Tibial artery (tissue), 4 donors: Measurements from ENCODE around the gene KDM3A.
A peak's percentile ranks its signal among the peaks of the same experiment; 100 is the strongest.

ENCODE experiments used
- DNase-seq, 2 donors: peaks; one replicate each; pipeline ENCODE4 v3.0.0-alpha.2; 2019
- H3K27ac ChIP-seq, 2 donors: fragments of 200-600 bp; sonication (generic) in 1 of 2; 1 replicate in 1 of 2; 2 replicates in 1 of 2; pipeline ENCODE4 v1.5.1; 2018 to 2019; ENCODE audit warnings: mild to moderate bottlenecking in 1 of 2
- H3K27me3 ChIP-seq, 2 donors: fragments of 200-600 bp; sonication (generic) in 1 of 2; one replicate each; pipeline versions ENCODE4 v1.5.1 to v1.6.0; 2016 to 2019
- H3K36me3 ChIP-seq, 3 donors: fragments of 200-600 bp; sonication (generic) in 2 of 3; one replicate each; pipeline ENCODE4 v1.5.1; 2016 to 2019; ENCODE audit warnings: mild to moderate bottlenecking in 2 of 3
- H3K4me1 ChIP-seq, 4 donors: fragments of 200-600 bp; sonication (generic) in 2 of 4; 1 replicate in 3 of 4; 2 replicates in 1 of 4; pipeline ENCODE4 v1.5.1; 2016 to 2019
- H3K4me3 ChIP-seq, 2 donors: fragments of 200-600 bp; sonication (generic) in 1 of 2; 1 replicate in 1 of 2; 2 replicates in 1 of 2; pipeline ENCODE4 v1.5.1; 2018 to 2019; ENCODE audit warnings: mild to moderate bottlenecking in 2 of 2
- H3K9me3 ChIP-seq, 3 donors: fragments of 200-600 bp; sonication (generic) in 1 of 3; one replicate each; pipeline ENCODE4 v1.5.1; 2016 to 2019
- intact Hi-C: fragments of 100-400 bp; cut with DNase I; formaldehyde crosslinking; loops from one replicate; pipeline ENCODE4 v1.15.0; 2023; ENCODE audit warnings: low total_unique reads
- TF ChIP-seq, protein P1 (sequence below), 2 experiments: fragments of 200-600 bp in 1 of 2; fragments of 450-650 bp in 1 of 2; IDR thresholded peaks; one replicate each; pipeline ENCODE4 v1.5.1; 2017 to 2019; ENCODE audit warnings: antibody characterized with exemption in 2 of 2, mild to moderate bottlenecking in 1 of 2, moderate library complexity in 1 of 2

KDM3A gene

DNA sequence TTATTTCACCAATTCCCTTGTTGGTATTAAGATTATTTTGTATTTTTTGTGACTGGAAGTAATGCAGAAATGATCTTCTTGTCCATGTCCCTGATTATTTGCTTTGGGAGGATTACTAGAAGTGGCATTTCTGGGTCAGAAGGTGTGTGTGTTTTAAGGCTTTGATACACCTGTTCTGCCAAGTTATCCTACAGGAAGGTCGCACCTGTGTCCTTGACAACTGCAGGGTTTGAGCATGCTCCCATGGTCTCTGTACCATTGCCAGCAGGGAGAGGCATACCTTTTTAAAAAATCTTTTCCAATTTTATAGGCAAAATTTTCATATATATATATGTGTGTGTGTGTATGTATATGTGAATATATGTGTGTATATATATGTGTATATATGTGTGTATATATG lies 29.7 kb downstream of the KDM3A start:
- H3K4me3 ChIP-seq = no peak overlapping the region
- intact Hi-C loops = no loop called here
- no peaks in the 10 kb centered on the region for H3K27me3 ChIP-seq
- peaks cover 0 to 12% (median 5%) of the 10 kb centered on the region in 4 donors for H3K4me1 ChIP-seq
- H3K9me3 ChIP-seq = no peaks in the 10 kb centered on the region
- no peak overlapping the region for H3K27ac ChIP-seq
- DNase-seq = no peak
- peaks cover 59 to 86% (median 69%) of the 10 kb centered on the region in 3 donors for H3K36me3 ChIP-seq
- TF ChIP-seq, protein P1, sequence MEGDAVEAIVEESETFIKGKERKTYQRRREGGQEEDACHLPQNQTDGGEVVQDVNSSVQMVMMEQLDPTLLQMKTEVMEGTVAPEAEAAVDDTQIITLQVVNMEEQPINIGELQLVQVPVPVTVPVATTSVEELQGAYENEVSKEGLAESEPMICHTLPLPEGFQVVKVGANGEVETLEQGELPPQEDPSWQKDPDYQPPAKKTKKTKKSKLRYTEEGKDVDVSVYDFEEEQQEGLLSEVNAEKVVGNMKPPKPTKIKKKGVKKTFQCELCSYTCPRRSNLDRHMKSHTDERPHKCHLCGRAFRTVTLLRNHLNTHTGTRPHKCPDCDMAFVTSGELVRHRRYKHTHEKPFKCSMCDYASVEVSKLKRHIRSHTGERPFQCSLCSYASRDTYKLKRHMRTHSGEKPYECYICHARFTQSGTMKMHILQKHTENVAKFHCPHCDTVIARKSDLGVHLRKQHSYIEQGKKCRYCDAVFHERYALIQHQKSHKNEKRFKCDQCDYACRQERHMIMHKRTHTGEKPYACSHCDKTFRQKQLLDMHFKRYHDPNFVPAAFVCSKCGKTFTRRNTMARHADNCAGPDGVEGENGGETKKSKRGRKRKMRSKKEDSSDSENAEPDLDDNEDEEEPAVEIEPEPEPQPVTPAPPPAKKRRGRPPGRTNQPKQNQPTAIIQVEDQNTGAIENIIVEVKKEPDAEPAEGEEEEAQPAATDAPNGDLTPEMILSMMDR (IDR thresholded peaks at IDR 0.05) = no peak

DNA sequence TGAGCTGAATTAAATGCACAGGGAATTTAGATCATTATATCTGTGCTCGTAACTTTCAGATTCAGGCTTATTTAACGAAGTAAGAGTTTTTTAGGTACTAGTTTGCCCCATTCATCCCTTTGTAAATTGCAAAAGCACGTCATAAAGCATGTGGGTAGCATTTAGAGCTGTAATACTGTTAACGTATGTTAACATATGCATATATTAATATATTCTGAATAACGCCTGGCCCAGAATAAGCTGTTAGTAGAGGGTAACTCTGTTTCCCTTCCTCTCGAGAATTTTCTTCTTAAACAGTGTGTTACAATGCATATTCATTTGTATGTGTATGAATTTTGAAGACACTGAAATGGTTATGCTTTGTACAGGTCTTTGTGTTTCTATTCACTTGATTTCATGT lies 30.5 kb downstream of the KDM3A start:
- no peaks in the 10 kb centered on the region for H3K27me3 ChIP-seq
- no peaks in the 10 kb centered on the region for H3K9me3 ChIP-seq
- intact Hi-C loops = no loop called here
- H3K27ac ChIP-seq = no peak overlapping the region
- no peak for DNase-seq
- no peak overlapping the region for H3K4me3 ChIP-seq
- TF ChIP-seq, protein P1 (IDR thresholded peaks at IDR 0.05) = no peak
- peaks cover 54 to 83% (median 61%) of the 10 kb centered on the region in 3 donors for H3K36me3 ChIP-seq
- H3K4me1 ChIP-seq = peaks cover 0 to 20% (median 10%) of the 10 kb centered on the region in 4 donors

DNA sequence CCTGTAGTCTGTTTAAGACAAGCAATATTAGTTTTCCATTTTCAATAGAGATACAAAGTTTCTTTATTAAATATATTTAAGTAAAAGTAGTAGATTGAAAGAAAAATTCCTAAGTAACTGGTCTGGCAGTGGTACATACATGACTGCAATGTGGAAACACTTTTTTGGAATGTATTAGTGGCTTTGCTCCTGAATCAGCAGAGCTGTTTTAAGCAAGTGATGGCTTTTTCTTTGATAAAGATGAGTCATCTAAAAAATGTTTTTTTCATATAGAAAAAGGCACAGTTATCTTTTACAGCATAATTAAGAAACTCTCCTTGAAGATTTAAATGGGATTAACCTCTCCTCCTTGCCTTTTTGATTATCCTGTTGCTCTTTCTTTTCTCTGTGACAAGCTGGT lies 34.9 kb downstream of the KDM3A start:
- no peak overlapping the region for H3K4me3 ChIP-seq
- peaks cover 0 to 48% (median 20%) of the 10 kb centered on the region in 4 donors for H3K4me1 ChIP-seq
- H3K27me3 ChIP-seq = no peaks in the 10 kb centered on the region
- intact Hi-C loops = no loop called here
- no peaks in the 10 kb centered on the region for H3K9me3 ChIP-seq
- H3K36me3 ChIP-seq = peaks cover 68 to 92% (median 73%) of the 10 kb centered on the region in 3 donors
- TF ChIP-seq, protein P1 (IDR thresholded peaks at IDR 0.05) = no peak
- DNase-seq = no peak
- peak overlapping the region; percentile 37 to 52 for H3K27ac ChIP-seq

DNA sequence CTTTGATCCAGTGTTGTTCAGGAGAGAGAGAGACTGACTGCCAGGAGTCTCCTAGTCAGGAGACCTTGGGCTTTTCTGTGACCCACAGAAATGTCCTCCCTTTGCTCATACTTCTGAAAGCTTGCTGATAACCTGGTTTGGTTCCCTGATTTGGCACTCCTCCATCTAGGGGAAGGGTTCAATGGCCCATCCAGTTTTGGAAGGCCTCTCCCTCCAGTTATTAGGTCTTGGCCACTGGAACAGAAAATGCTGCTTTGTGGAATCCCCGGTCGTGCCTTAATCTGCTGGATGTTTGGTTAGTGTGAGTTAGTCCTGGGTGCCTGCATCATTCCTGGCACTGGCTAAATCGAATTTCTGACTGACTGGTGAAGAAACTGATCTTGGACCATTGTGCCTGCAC lies 35.7 kb downstream of the KDM3A start:
- no peak for DNase-seq
- H3K4me1 ChIP-seq = peaks cover 0 to 57% (median 25%) of the 10 kb centered on the region in 4 donors
- intact Hi-C loops = no loop called here
- H3K36me3 ChIP-seq = peaks cover 75 to 93% (median 81%) of the 10 kb centered on the region in 3 donors
- no peaks in the 10 kb centered on the region for H3K9me3 ChIP-seq
- H3K27ac ChIP-seq = peak overlapping the region; percentile 37 to 52
- TF ChIP-seq, protein P1 (IDR thresholded peaks at IDR 0.05) = no peak
- no peaks in the 10 kb centered on the region for H3K27me3 ChIP-seq
- H3K4me3 ChIP-seq = no peak overlapping the region

DNA sequence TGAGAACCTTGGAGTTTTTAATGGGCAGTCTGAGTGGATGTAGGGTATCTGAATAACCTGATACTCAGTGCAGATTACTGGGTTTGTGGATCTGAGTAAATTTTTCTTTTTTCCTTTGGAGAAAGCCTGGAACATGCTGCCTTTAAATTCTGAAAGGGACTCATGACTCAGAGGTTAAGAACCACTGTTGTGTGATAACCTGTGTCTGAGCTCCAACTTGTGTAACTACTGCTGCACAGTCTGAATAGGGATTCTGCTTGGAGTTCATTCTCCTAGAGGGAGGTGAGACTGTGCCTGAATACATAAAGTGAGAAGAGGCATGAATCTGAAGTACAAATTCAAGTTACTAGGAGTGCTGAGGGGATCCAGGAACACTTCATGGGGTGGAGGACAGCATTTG lies 36.2 kb downstream of the KDM3A start:
- intact Hi-C loops = no loop called here
- peaks cover 0 to 61% (median 28%) of the 10 kb centered on the region in 4 donors for H3K4me1 ChIP-seq
- TF ChIP-seq, protein P1 (IDR thresholded peaks at IDR 0.05) = no peak
- peaks cover 76 to 93% (median 84%) of the 10 kb centered on the region in 3 donors for H3K36me3 ChIP-seq
- H3K9me3 ChIP-seq = no peaks in the 10 kb centered on the region
- H3K27me3 ChIP-seq = no peaks in the 10 kb centered on the region
- H3K27ac ChIP-seq = peak overlapping the region; percentile 37 to 52
- DNase-seq = no peak
- no peak overlapping the region for H3K4me3 ChIP-seq

DNA sequence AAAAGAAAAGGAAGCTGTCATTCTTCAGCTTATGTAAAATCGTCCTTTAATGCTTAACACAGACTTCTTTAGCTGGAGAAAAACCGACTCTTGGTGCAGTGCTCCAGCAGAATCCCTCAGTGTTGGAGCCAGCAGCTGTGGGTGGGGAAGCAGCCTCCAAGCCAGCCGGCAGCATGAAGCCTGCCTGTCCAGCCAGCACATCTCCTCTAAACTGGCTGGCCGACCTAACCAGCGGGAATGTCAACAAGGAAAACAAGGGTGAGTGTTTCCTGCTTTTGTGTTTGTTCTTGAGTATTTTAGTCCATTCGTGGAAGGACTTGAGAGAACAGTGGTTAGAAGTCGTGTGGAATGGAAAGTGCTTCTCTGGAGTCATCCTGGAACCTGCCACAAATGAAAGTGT lies 38.9 kb downstream of the KDM3A start:
- intact Hi-C loops = no loop called here
- peak overlapping the region; percentile 17 to 76 for H3K27ac ChIP-seq
- TF ChIP-seq, protein P1 (IDR thresholded peaks at IDR 0.05) = no peak
- no peaks in the 10 kb centered on the region for H3K9me3 ChIP-seq
- H3K4me1 ChIP-seq = peaks cover 0 to 84% (median 40%) of the 10 kb centered on the region in 4 donors
- peak in 1 of 2 donors; percentile 31 for DNase-seq
- H3K27me3 ChIP-seq = no peaks in the 10 kb centered on the region
- peaks cover 72 to 93% (median 84%) of the 10 kb centered on the region in 3 donors for H3K36me3 ChIP-seq
- no peak overlapping the region for H3K4me3 ChIP-seq
